ENCODE data around the gene ENAH. TPM values are rescaled to one million over a fixed set of nuclear protein-coding genes. Genes with fewer than 3 reads are reported as not detected.

Gene ENAH
- polyA plus RNA-seq, 2 donors: 6.7 to 6.9 TPM

- Histone ChIP-seq H3K9me3 (ENCODE audit: control insufficient read depth in 2 of 2, insufficient read depth in 1 of 2, low read depth in 1 of 2, low read length in 1 of 2) (no peaks in the 10 kb centered on the region), H3K27me3 (ENCODE audit: control insufficient read depth in 1 of 2, insufficient read depth in 2 of 2, low read length in 2 of 2) (no peaks in the 10 kb centered on the region), H3K27ac (ENCODE audit: low read depth in 2 of 2, low read length in 1 of 2) (no peak overlapping the region), H3K4me1 (ENCODE audit: control insufficient read depth in 2 of 2, insufficient read depth in 2 of 2, low read length in 1 of 2) (peaks cover 0 to 4% of the 10 kb centered on the region in 2 donors), H3K36me3 (ENCODE audit: control insufficient read depth in 2 of 2, insufficient read depth in 2 of 2, low read length in 1 of 2) (no peaks in the 10 kb centered on the region), H3K4me3 (ENCODE audit: low read depth in 1 of 2, low read length in 2 of 2) (no peak overlapping the region)
- WGBS, 2 donors: 72 to 81% methylated on average over 6 of the region's 6 CpGs
Observed at GRCh38 chr1:225693085-225693696, 40.3 kb upstream of the ENAH start.

- H3K36me3 ChIP-seq (ENCODE audit: control insufficient read depth in 2 of 2, insufficient read depth in 2 of 2, low read length in 1 of 2): no peaks in the 10 kb centered on the region
- 95 to 96% methylated on average over 1 of the region's 1 CpG for WGBS, 2 donors
- no peak overlapping the region for H3K4me3 ChIP-seq (ENCODE audit: low read depth in 1 of 2, low read length in 2 of 2)
- H3K27ac ChIP-seq (ENCODE audit: low read depth in 2 of 2, low read length in 1 of 2): no peak overlapping the region
- peaks cover 0 to 4% of the 10 kb centered on the region in 2 donors for H3K4me1 ChIP-seq (ENCODE audit: control insufficient read depth in 2 of 2, insufficient read depth in 2 of 2, low read length in 1 of 2)
- no peaks in the 10 kb centered on the region for H3K9me3 ChIP-seq (ENCODE audit: control insufficient read depth in 2 of 2, insufficient read depth in 1 of 2, low read depth in 1 of 2, low read length in 1 of 2)
- no peaks in the 10 kb centered on the region for H3K27me3 ChIP-seq (ENCODE audit: control insufficient read depth in 1 of 2, insufficient read depth in 2 of 2, low read length in 2 of 2)
Observed at GRCh38 chr1:225692517-225692879, 39.6 kb upstream of the ENAH start.

GRCh38 chr1:225691861-225692516, 39.1 kb upstream of the ENAH start:
- H3K4me3 ChIP-seq (ENCODE audit: low read depth in 1 of 2, low read length in 2 of 2): no peak overlapping the region
- no peaks in the 10 kb centered on the region for H3K27me3 ChIP-seq (ENCODE audit: control insufficient read depth in 1 of 2, insufficient read depth in 2 of 2, low read length in 2 of 2)
- no peaks in the 10 kb centered on the region for H3K9me3 ChIP-seq (ENCODE audit: control insufficient read depth in 2 of 2, insufficient read depth in 1 of 2, low read depth in 1 of 2, low read length in 1 of 2)
- no peak overlapping the region for H3K27ac ChIP-seq (ENCODE audit: low read depth in 2 of 2, low read length in 1 of 2)
- peaks cover 0 to 4% of the 10 kb centered on the region in 2 donors for H3K4me1 ChIP-seq (ENCODE audit: control insufficient read depth in 2 of 2, insufficient read depth in 2 of 2, low read length in 1 of 2)
- WGBS, 2 donors: 83 to 86% methylated on average over 4 of the region's 4 CpGs
- H3K36me3 ChIP-seq (ENCODE audit: control insufficient read depth in 2 of 2, insufficient read depth in 2 of 2, low read length in 1 of 2): no peaks in the 10 kb centered on the region

GRCh38 chr1:225691377-225691776, 38.5 kb upstream of the ENAH start:
- no peak overlapping the region for H3K27ac ChIP-seq (ENCODE audit: low read depth in 2 of 2, low read length in 1 of 2)
- WGBS, 2 donors: 51 to 59% methylated on average over 2 of the region's 2 CpGs
- no peaks in the 10 kb centered on the region for H3K9me3 ChIP-seq (ENCODE audit: control insufficient read depth in 2 of 2, insufficient read depth in 1 of 2, low read depth in 1 of 2, low read length in 1 of 2)
- peaks cover 0 to 4% of the 10 kb centered on the region in 2 donors for H3K4me1 ChIP-seq (ENCODE audit: control insufficient read depth in 2 of 2, insufficient read depth in 2 of 2, low read length in 1 of 2)
- no peaks in the 10 kb centered on the region for H3K27me3 ChIP-seq (ENCODE audit: control insufficient read depth in 1 of 2, insufficient read depth in 2 of 2, low read length in 2 of 2)
- no peak overlapping the region for H3K4me3 ChIP-seq (ENCODE audit: low read depth in 1 of 2, low read length in 2 of 2)
- H3K36me3 ChIP-seq (ENCODE audit: control insufficient read depth in 2 of 2, insufficient read depth in 2 of 2, low read length in 1 of 2): no peaks in the 10 kb centered on the region

GRCh38 chr1:225689882-225690459, 37.0 kb upstream of the ENAH start:
- H3K4me3 ChIP-seq (ENCODE audit: low read depth in 1 of 2, low read length in 2 of 2): no peak overlapping the region
- H3K27ac ChIP-seq (ENCODE audit: low read depth in 2 of 2, low read length in 1 of 2): no peak overlapping the region
- WGBS, 2 donors: 71 to 80% methylated on average over 2 of the region's 2 CpGs
- H3K36me3 ChIP-seq (ENCODE audit: control insufficient read depth in 2 of 2, insufficient read depth in 2 of 2, low read length in 1 of 2): no peaks in the 10 kb centered on the region
- no peaks in the 10 kb centered on the region for H3K27me3 ChIP-seq (ENCODE audit: control insufficient read depth in 1 of 2, insufficient read depth in 2 of 2, low read length in 2 of 2)
- peaks cover 0 to 3% of the 10 kb centered on the region in 2 donors for H3K4me1 ChIP-seq (ENCODE audit: control insufficient read depth in 2 of 2, insufficient read depth in 2 of 2, low read length in 1 of 2)
- H3K9me3 ChIP-seq (ENCODE audit: control insufficient read depth in 2 of 2, insufficient read depth in 1 of 2, low read depth in 1 of 2, low read length in 1 of 2): no peaks in the 10 kb centered on the region

- H3K27ac ChIP-seq (ENCODE audit: low read depth in 2 of 2, low read length in 1 of 2): no peak overlapping the region
- H3K36me3 ChIP-seq (ENCODE audit: control insufficient read depth in 2 of 2, insufficient read depth in 2 of 2, low read length in 1 of 2): no peaks in the 10 kb centered on the region
- no peaks in the 10 kb centered on the region for H3K9me3 ChIP-seq (ENCODE audit: control insufficient read depth in 2 of 2, insufficient read depth in 1 of 2, low read depth in 1 of 2, low read length in 1 of 2)
- no peak overlapping the region for H3K4me3 ChIP-seq (ENCODE audit: low read depth in 1 of 2, low read length in 2 of 2)
- H3K4me1 ChIP-seq (ENCODE audit: control insufficient read depth in 2 of 2, insufficient read depth in 2 of 2, low read length in 1 of 2): no peaks in the 10 kb centered on the region
- H3K27me3 ChIP-seq (ENCODE audit: control insufficient read depth in 1 of 2, insufficient read depth in 2 of 2, low read length in 2 of 2): no peaks in the 10 kb centered on the region
- 90 to 98% methylated on average over 2 of the region's 2 CpGs for WGBS, 2 donors
Observed at GRCh38 chr1:225688345-225688744, 35.4 kb upstream of the ENAH start.

GRCh38 chr1:225685476-225686176, 32.7 kb upstream of the ENAH start:
- H3K4me1 ChIP-seq (ENCODE audit: control insufficient read depth in 2 of 2, insufficient read depth in 2 of 2, low read length in 1 of 2): no peaks in the 10 kb centered on the region
- 83 to 95% methylated on average over 1 of the region's 1 CpG for WGBS, 2 donors
- no peak overlapping the region for H3K27ac ChIP-seq (ENCODE audit: low read depth in 2 of 2, low read length in 1 of 2)
- no peaks in the 10 kb centered on the region for H3K27me3 ChIP-seq (ENCODE audit: control insufficient read depth in 1 of 2, insufficient read depth in 2 of 2, low read length in 2 of 2)
- H3K36me3 ChIP-seq (ENCODE audit: control insufficient read depth in 2 of 2, insufficient read depth in 2 of 2, low read length in 1 of 2): no peaks in the 10 kb centered on the region
- H3K9me3 ChIP-seq (ENCODE audit: control insufficient read depth in 2 of 2, insufficient read depth in 1 of 2, low read depth in 1 of 2, low read length in 1 of 2): no peaks in the 10 kb centered on the region
- no peak overlapping the region for H3K4me3 ChIP-seq (ENCODE audit: low read depth in 1 of 2, low read length in 2 of 2)

GRCh38 chr1:225684741-225685140, 31.8 kb upstream of the ENAH start:
- Histone ChIP-seq H3K4me1 (ENCODE audit: control insufficient read depth in 2 of 2, insufficient read depth in 2 of 2, low read length in 1 of 2) (no peaks in the 10 kb centered on the region), H3K4me3 (ENCODE audit: low read depth in 1 of 2, low read length in 2 of 2) (no peak overlapping the region), H3K27me3 (ENCODE audit: control insufficient read depth in 1 of 2, insufficient read depth in 2 of 2, low read length in 2 of 2) (no peaks in the 10 kb centered on the region), H3K9me3 (ENCODE audit: control insufficient read depth in 2 of 2, insufficient read depth in 1 of 2, low read depth in 1 of 2, low read length in 1 of 2) (no peaks in the 10 kb centered on the region), H3K36me3 (ENCODE audit: control insufficient read depth in 2 of 2, insufficient read depth in 2 of 2, low read length in 1 of 2) (no peaks in the 10 kb centered on the region), H3K27ac (ENCODE audit: low read depth in 2 of 2, low read length in 1 of 2) (no peak overlapping the region)
- 87 to 92% methylated on average over 4 of the region's 4 CpGs for WGBS, 2 donors

GRCh38 chr1:225681231-225681630, 28.3 kb upstream of the ENAH start:
- no peaks in the 10 kb centered on the region for H3K27me3 ChIP-seq (ENCODE audit: control insufficient read depth in 1 of 2, insufficient read depth in 2 of 2, low read length in 2 of 2)
- no peak overlapping the region for H3K27ac ChIP-seq (ENCODE audit: low read depth in 2 of 2, low read length in 1 of 2)
- H3K36me3 ChIP-seq (ENCODE audit: control insufficient read depth in 2 of 2, insufficient read depth in 2 of 2, low read length in 1 of 2): no peaks in the 10 kb centered on the region
- H3K4me1 ChIP-seq (ENCODE audit: control insufficient read depth in 2 of 2, insufficient read depth in 2 of 2, low read length in 1 of 2): no peaks in the 10 kb centered on the region
- no peaks in the 10 kb centered on the region for H3K9me3 ChIP-seq (ENCODE audit: control insufficient read depth in 2 of 2, insufficient read depth in 1 of 2, low read depth in 1 of 2, low read length in 1 of 2)
- WGBS, 2 donors: 70 to 75% methylated on average over 2 of the region's 2 CpGs
- no peak overlapping the region for H3K4me3 ChIP-seq (ENCODE audit: low read depth in 1 of 2, low read length in 2 of 2)

Data from esophagus (tissue), 2 donors.